SK-N-SH (cell line): ENCODE results near the gene ADAMTS3. TPM values are rescaled to one million over a fixed set of nuclear protein-coding genes. Genes with fewer than 3 reads are reported as not detected.

Experiments
- CTCF ChIA-PET: fragments of 300-600, 350-600 bp; formaldehyde crosslinking; extraction: SDS; loops from one replicate; lab custom pipeline; 2021; lab: Yijun Ruan, JAX
- POLR2A ChIA-PET: fragments of 350-600 bp; sonication (Branson Sonifier 250); formaldehyde crosslinking; extraction: SDS; loops from one replicate; lab custom pipeline; 2020; ENCODE audit warnings: antibody characterized with exemption, inconsistent platforms; lab: Yijun Ruan, JAX
- DNase-seq: peaks from one replicate; pipeline ENCODE4 v3.0.0; 2012
- H2AFZ ChIP-seq: fragments of 200-600 bp; sonication (generic); 2 replicates; pipeline ENCODE4 v1.8.1; 2016; ENCODE audit warnings: antibody characterized with exemption, mild to moderate bottlenecking, low read depth
- H3F3A ChIP-seq: fragments of 200-600 bp; sonication (generic); replicated peaks from 2 replicates; pipeline ENCODE3; 2016; ENCODE audit warnings: antibody characterized with exemption, mild to moderate bottlenecking; ENCODE audit not compliant: insufficient read depth
- H3K27ac ChIP-seq, 2 experiments: fragments of 200-500 bp in 1 of 2; fragments of 200-600 bp in 1 of 2; sonication (Bioruptor generic) in 1 of 2; sonication (generic), shearing (Covaris generic) in 1 of 2; 2 replicates each; pipeline versions ENCODE4 v1.5.1 to v1.6.1; 2014 to 2016; ENCODE audit warnings: low read depth in 2 of 2, inconsistent platforms in 1 of 2, low read length in 1 of 2, mild to moderate bottlenecking in 1 of 2, mixed read lengths in 1 of 2
- H3K27me3 ChIP-seq: fragments of 200-600 bp; sonication (generic), shearing (Covaris generic); 2 replicates; pipeline ENCODE4 v1.6.1; 2016; ENCODE audit warnings: mixed run types; ENCODE audit not compliant: insufficient read depth
- H3K36me3 ChIP-seq, 2 experiments: fragments of 200-500 bp in 1 of 2; fragments of 200-600 bp in 1 of 2; sonication (Bioruptor generic) in 1 of 2; sonication (generic) in 1 of 2; replicated peaks in 1 of 2; 2 replicates each; pipeline versions ENCODE3 to v1.5.1; 2014 to 2016; ENCODE audit warnings: low read length in 1 of 2, mild to moderate bottlenecking in 1 of 2; ENCODE audit not compliant: insufficient read depth in 2 of 2, control insufficient read depth in 1 of 2
- H3K4me1 ChIP-seq, 2 experiments: fragments of 200-500 bp in 1 of 2; fragments of 200-600 bp in 1 of 2; sonication (Bioruptor generic) in 1 of 2; sonication (generic), shearing (Covaris generic) in 1 of 2; 2 replicates each; pipeline versions ENCODE4 v1.5.1 to v1.6.1; 2014 to 2016; ENCODE audit warnings: low read depth in 1 of 2, low read length in 1 of 2, mixed run types in 1 of 2; ENCODE audit not compliant: insufficient read depth in 2 of 2, control insufficient read depth in 1 of 2
- H3K4me2 ChIP-seq: fragments of 200-600 bp; sonication (generic), shearing (Covaris generic); 2 replicates; pipeline ENCODE4 v1.6.1; 2017; ENCODE audit warnings: mixed run types
- H3K4me3 ChIP-seq, 2 experiments: fragments of 200-500 bp in 1 of 2; fragments of 200-600 bp in 1 of 2; sonication (Bioruptor generic) in 1 of 2; sonication (generic), shearing (Covaris generic) in 1 of 2; 2 replicates each; pipeline versions ENCODE4 v1.5.1 to v1.8.1; 2014 to 2016; ENCODE audit warnings: low read depth in 2 of 2, inconsistent platforms in 1 of 2, low read length in 1 of 2, mild to moderate bottlenecking in 1 of 2, mixed read lengths in 1 of 2, moderate library complexity in 1 of 2
- H3K79me2 ChIP-seq: fragments of 200-600 bp; sonication (generic); 2 replicates; pipeline ENCODE4 v1.8.1; 2017; ENCODE audit warnings: mild to moderate bottlenecking; ENCODE audit not compliant: insufficient read depth
- H3K9ac ChIP-seq: fragments of 200-600 bp; sonication (generic); 2 replicates; pipeline ENCODE4 v1.6.1; 2017; ENCODE audit warnings: mixed run types
- H3K9me2 ChIP-seq: fragments of 200-600 bp; sonication (generic); 2 replicates; pipeline ENCODE4 v1.6.1; 2017; ENCODE audit warnings: mixed run types
- H3K9me3 ChIP-seq: fragments of 200-600 bp; sonication (generic); 2 replicates; pipeline ENCODE4 v1.6.1; 2017; ENCODE audit warnings: mixed run types, mild to moderate bottlenecking, moderate library complexity
- H4K20me1 ChIP-seq: fragments of 200-600 bp; sonication (generic); 2 replicates; pipeline ENCODE4 v1.6.1; 2017; ENCODE audit warnings: mild to moderate bottlenecking, mixed run types; ENCODE audit not compliant: insufficient read depth
- EP300 ChIP-seq, 2 experiments: IDR thresholded peaks; 2 replicates each; pipeline versions ENCODE4 v1.4.0 to v1.6.1; 2012; ENCODE audit warnings: borderline replicate concordance in 1 of 2, low read depth in 1 of 2, low read length in 1 of 2
- FOSL2 ChIP-seq: IDR thresholded peaks from 2 replicates; pipeline ENCODE4 v1.4.0; 2012; ENCODE audit warnings: low read depth, mild to moderate bottlenecking, moderate library complexity, borderline replicate concordance
- RXRA ChIP-seq: IDR thresholded peaks from 2 replicates; pipeline ENCODE4 v1.4.0; 2012; ENCODE audit warnings: low read depth, mild to moderate bottlenecking, borderline replicate concordance
- SMC3 ChIP-seq: IDR thresholded peaks from 2 replicates; pipeline ENCODE4 v1.6.1; 2012; ENCODE audit warnings: low read depth, low read length, improper control_type of control experiment
- TAF1 ChIP-seq: IDR thresholded peaks from 2 replicates; pipeline ENCODE4 v1.6.1; 2012; ENCODE audit warnings: low read depth, mild to moderate bottlenecking, low read length, moderate library complexity, borderline replicate concordance
- YY1 ChIP-seq: IDR thresholded peaks from 2 replicates; pipeline ENCODE4 v1.4.0; 2012; ENCODE audit warnings: low read depth, mild to moderate bottlenecking
- WGBS: methylation state at CpG from one replicate; pipeline ENCODE4 v1.1.6; 2017; ENCODE audit warnings: low lambda C conversion rate; 5-methylcytosine and 5-hydroxymethylcytosine counted together
- polyA plus RNA-seq, 3 experiments: library from polyadenylated mRNA; depleted of rRNA; stranded (reverse); fragments of >200 nt; gene quantifications; 2 replicates each; pipeline ENCODE4 v1.2.3, GENCODE V29; 2012
- TF ChIP-seq, protein P1 (sequence below): fragments of 150-350 bp; IDR thresholded peaks from 2 replicates; pipeline ENCODE4 v1.6.1; 2016; ENCODE audit warnings: mild to moderate bottlenecking, low read depth, low read length
- TF ChIP-seq, protein P2 (sequence below): IDR thresholded peaks from 2 replicates; pipeline ENCODE4 v1.4.0; 2012; ENCODE audit warnings: low read depth, borderline replicate concordance

The ADAMTS3 gene
- polyA plus RNA-seq, 1 of the 3 experiments (the other 2 are of a cell fraction) = 0.99 TPM

GRCh38 chr4:72374159-72374558, 194.9 kb downstream of the ADAMTS3 start:
- Histone ChIP-seq H3K79me2 (no peaks in the 10 kb centered on the region), H3K9me2 (no peaks in the 10 kb centered on the region), H3K36me3 (no peaks in the 10 kb centered on the region), H3K4me2 (no peak overlapping the region), H3F3A (peaks cover 15% of the 10 kb centered on the region), H3K27ac (peak overlapping the region in 1 of 2 experiments; percentile 73; a peak in 2 of 4 replicates), H3K27me3 (no peaks in the 10 kb centered on the region), H3K9me3 (no peaks in the 10 kb centered on the region), H2AFZ (no peak overlapping the region), H3K9ac (no peak overlapping the region), H3K4me1 (peaks cover 0 to 28% of the 10 kb centered on the region in 2 experiments; a peak in 3 of 4 replicates), H4K20me1 (no peaks in the 10 kb centered on the region), H3K4me3 (no peak overlapping the region)
- TF ChIP-seq YY1 (no peak), EP300 (IDR thresholded peaks at IDR 0.05; ENCODE audit: borderline replicate concordance in 1 of 2, low read depth in 1 of 2, low read length in 1 of 2) (no peak), TAF1 (no peak), RXRA (no peak), SMC3 (no peak)
- TF ChIP-seq, protein P1, sequence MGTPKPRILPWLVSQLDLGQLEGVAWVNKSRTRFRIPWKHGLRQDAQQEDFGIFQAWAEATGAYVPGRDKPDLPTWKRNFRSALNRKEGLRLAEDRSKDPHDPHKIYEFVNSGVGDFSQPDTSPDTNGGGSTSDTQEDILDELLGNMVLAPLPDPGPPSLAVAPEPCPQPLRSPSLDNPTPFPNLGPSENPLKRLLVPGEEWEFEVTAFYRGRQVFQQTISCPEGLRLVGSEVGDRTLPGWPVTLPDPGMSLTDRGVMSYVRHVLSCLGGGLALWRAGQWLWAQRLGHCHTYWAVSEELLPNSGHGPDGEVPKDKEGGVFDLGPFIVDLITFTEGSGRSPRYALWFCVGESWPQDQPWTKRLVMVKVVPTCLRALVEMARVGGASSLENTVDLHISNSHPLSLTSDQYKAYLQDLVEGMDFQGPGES = no peak
- POLR2A ChIA-PET = no interaction called here
- no peak for DNase-seq
- WGBS = 80% methylated on average over 1 of the region's 1 CpG
- CTCF ChIA-PET = interaction anchor here (1.1 to 1.7 kb wide), 3 partner anchors 13 to 32 kb away, joined by 3 to 4 read pairs (median 3); no protein-coding TSS in a partner anchor

DNA sequence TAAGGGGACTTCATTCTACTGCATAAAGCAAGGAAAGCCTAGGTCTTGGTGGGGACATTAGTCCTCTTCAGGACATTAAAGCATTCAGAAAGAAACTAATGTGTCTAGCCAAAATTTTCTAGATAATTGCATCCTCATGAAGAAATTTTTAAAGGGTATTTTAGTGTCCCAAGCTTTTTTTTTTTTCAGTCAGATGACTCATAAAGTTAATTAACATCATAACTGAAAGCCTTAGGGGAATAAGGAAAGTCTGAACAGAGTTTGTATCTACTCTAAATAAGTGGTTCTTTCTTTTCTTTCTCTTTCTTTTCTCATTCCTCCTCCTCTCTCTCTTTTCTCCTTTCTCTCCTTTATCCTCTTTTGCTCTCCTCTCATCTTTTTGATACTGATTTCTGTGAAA, 202.4 kb downstream of the ADAMTS3 start:
- Histone ChIP-seq H3K36me3 (no peaks in the 10 kb centered on the region), H3K4me3 (no peak overlapping the region), H3K9me3 (no peaks in the 10 kb centered on the region), H3K79me2 (no peaks in the 10 kb centered on the region), H4K20me1 (no peaks in the 10 kb centered on the region), H3K9me2 (no peaks in the 10 kb centered on the region), H3F3A (no peaks in the 10 kb centered on the region), H3K4me2 (no peak overlapping the region), H3K4me1 (no peaks in the 10 kb centered on the region; a peak in 1 of 4 replicates), H3K27ac (peak overlapping the region; percentile 26 to 28; a peak in 3 of 4 replicates), H3K9ac (no peak overlapping the region), H3K27me3 (no peaks in the 10 kb centered on the region), H2AFZ (peak overlapping the region; percentile 54; the same call in 1 of the 2 replicates)
- ChIA-PET CTCF (interaction anchor here (1.5 kb wide), 1 partner anchor 25 kb away, joined by 6 read pairs; no protein-coding TSS in a partner anchor), POLR2A (no interaction called here)
- no peak for DNase-seq
- peak; percentile 37; the same call in 1 of the 2 replicates for TF ChIP-seq FOSL2
- TF ChIP-seq, protein P2, sequence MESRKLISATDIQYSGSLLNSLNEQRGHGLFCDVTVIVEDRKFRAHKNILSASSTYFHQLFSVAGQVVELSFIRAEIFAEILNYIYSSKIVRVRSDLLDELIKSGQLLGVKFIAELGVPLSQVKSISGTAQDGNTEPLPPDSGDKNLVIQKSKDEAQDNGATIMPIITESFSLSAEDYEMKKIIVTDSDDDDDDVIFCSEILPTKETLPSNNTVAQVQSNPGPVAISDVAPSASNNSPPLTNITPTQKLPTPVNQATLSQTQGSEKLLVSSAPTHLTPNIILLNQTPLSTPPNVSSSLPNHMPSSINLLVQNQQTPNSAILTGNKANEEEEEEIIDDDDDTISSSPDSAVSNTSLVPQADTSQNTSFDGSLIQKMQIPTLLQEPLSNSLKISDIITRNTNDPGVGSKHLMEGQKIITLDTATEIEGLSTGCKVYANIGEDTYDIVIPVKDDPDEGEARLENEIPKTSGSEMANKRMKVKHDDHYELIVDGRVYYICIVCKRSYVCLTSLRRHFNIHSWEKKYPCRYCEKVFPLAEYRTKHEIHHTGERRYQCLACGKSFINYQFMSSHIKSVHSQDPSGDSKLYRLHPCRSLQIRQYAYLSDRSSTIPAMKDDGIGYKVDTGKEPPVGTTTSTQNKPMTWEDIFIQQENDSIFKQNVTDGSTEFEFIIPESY = no peak
